B cell (primary cell): Measurements from ENCODE around the gene CSN3. TPM values are rescaled to one million over a fixed set of nuclear protein-coding genes. Genes with fewer than 3 reads are reported as not detected.
"Not testable (repeated sequence)": the region's sequence is repeated elsewhere in the genome, so short reads cannot be mapped to it uniquely, and the experiment has no call there.

Experiments
- ATAC-seq: fragments of 200-7000 bp; cut with Tn5 transposase; one replicate; pipeline ENCODE4 v1.10.0; 2021; ENCODE audit warnings: low read depth, mild to moderate bottlenecking, moderate number of reproducible peaks, moderate library complexity
- CTCF ChIA-PET: fragments of 350-600 bp; sonication (Branson Sonifier 250); formaldehyde crosslinking; loops from one replicate; lab custom pipeline; 2021; ENCODE audit warnings: antibody characterized with exemption, inconsistent platforms; lab: Charles Lee
- POLR2A ChIA-PET: fragments of 350-600 bp; sonication (Branson Sonifier 250); formaldehyde crosslinking; loops from one replicate; lab custom pipeline; 2021; ENCODE audit warnings: antibody characterized with exemption; lab: Charles Lee
- DNase-seq: peaks from one replicate; pipeline ENCODE4 v3.0.0; 2013
- H2AFZ ChIP-seq: 2 replicates; pipeline ENCODE4 v1.6.1; 2012; ENCODE audit warnings: mild to moderate bottlenecking, low read depth, low read length; ENCODE audit not compliant: insufficient read depth, poor library complexity, severe bottlenecking
- H3K27ac ChIP-seq, 2 donors: 1 replicate in 1 of 2; 2 replicates in 1 of 2; pipeline ENCODE4 v1.5.1; 2012 to 2013; ENCODE audit warnings: low read length in 2 of 2, mild to moderate bottlenecking in 2 of 2, moderate library complexity in 1 of 2
- H3K27me3 ChIP-seq, 4 experiments: fragments of 200-600 bp in 1 of 4; sonication (generic) in 1 of 4; replicated peaks in 1 of 4; 1 replicate in 2 of 4; 2 replicates in 2 of 4; pipeline versions ENCODE4 v1.6.1 to v1.7.0; 2013 to 2016; ENCODE audit warnings: low read length in 3 of 4, mild to moderate bottlenecking in 2 of 4, mixed read lengths in 1 of 4, moderate library complexity in 1 of 4; ENCODE audit not compliant: insufficient read depth in 4 of 4, control insufficient read depth in 3 of 4; ENCODE audit errors: control extremely low read depth in 1 of 4
- H3K36me3 ChIP-seq, 2 experiments: replicated peaks in 1 of 2; 1 replicate in 1 of 2; 2 replicates in 1 of 2; pipeline versions ENCODE4 v1.6.1 to v1.7.1; 2013; ENCODE audit warnings: low read length in 1 of 2; ENCODE audit not compliant: insufficient read depth in 2 of 2, control insufficient read depth in 1 of 2; ENCODE audit errors: control extremely low read depth in 1 of 2, extremely low read depth in 1 of 2
- H3K4me1 ChIP-seq, 2 donors: fragments of 200-600 bp in 1 of 2; sonication (generic) in 1 of 2; 1 replicate in 1 of 2; 2 replicates in 1 of 2; pipeline versions ENCODE4 v1.5.1 to v1.6.1; 2013 to 2017; ENCODE audit warnings: low read length in 2 of 2; ENCODE audit not compliant: control insufficient read depth in 2 of 2, insufficient read depth in 2 of 2
- H3K4me2 ChIP-seq: replicated peaks from 2 replicates; pipeline ENCODE3; 2012; ENCODE audit warnings: mild to moderate bottlenecking, low read depth, low read length; ENCODE audit not compliant: poor library complexity, severe bottlenecking
- H3K4me3 ChIP-seq, 5 experiments: fragments of 200-600 bp in 1 of 5; sonication (generic) in 1 of 5; 1 replicate in 3 of 5; 2 replicates in 2 of 5; pipeline versions ENCODE4 v1.5.1 to v1.7.0; 2011 to 2016; ENCODE audit warnings: low read length in 4 of 5, mild to moderate bottlenecking in 4 of 5, low read depth in 2 of 5, control low read depth in 1 of 5, moderate library complexity in 1 of 5; ENCODE audit not compliant: insufficient read depth in 1 of 5; ENCODE audit errors: control extremely low read depth in 1 of 5, extremely low read depth in 1 of 5
- H3K79me2 ChIP-seq: fragments of 200-600 bp; sonication (generic); one replicate; pipeline ENCODE4 v1.6.0; 2016; ENCODE audit warnings: low read length; ENCODE audit not compliant: control insufficient read depth, insufficient read depth
- H3K9ac ChIP-seq: fragments of 200-600 bp; sonication (generic); 2 replicates; pipeline ENCODE4 v1.6.1; 2017; ENCODE audit warnings: mild to moderate bottlenecking, low read length, moderate library complexity
- H3K9me3 ChIP-seq, 3 donors: one replicate each; pipeline versions ENCODE4 v1.6.1 to v1.7.1; 2013; ENCODE audit warnings: low read length in 2 of 3; ENCODE audit not compliant: control insufficient read depth in 2 of 3, insufficient read depth in 1 of 3; ENCODE audit errors: control extremely low read depth in 1 of 3
- H4K20me1 ChIP-seq: 2 replicates; pipeline ENCODE4 v1.6.0; 2012; ENCODE audit warnings: mild to moderate bottlenecking, low read length; ENCODE audit not compliant: insufficient read depth, control insufficient read depth, poor library complexity, severe bottlenecking
- H3K27ac Mint-ChIP-seq: one replicate; pipeline ENCODE4 v1.8.0; 2021; ENCODE audit warnings: mixed read lengths
- H3K27me3 Mint-ChIP-seq: one replicate; pipeline ENCODE4 v1.8.0; 2021; ENCODE audit warnings: mixed read lengths
- H3K4me1 Mint-ChIP-seq: one replicate; pipeline ENCODE4 v1.8.0; 2021; ENCODE audit warnings: mixed read lengths
- H3K4me3 Mint-ChIP-seq: one replicate; pipeline ENCODE4 v1.8.0; 2021; ENCODE audit warnings: mixed read lengths
- H3K9me3 Mint-ChIP-seq: one replicate; pipeline ENCODE4 v1.8.0; 2022; ENCODE audit warnings: mixed read lengths; ENCODE audit not compliant: insufficient read depth
- EZH2 ChIP-seq: IDR thresholded peaks from 2 replicates; pipeline ENCODE4 v1.6.1; 2012; ENCODE audit warnings: borderline replicate concordance, low read depth, mild to moderate bottlenecking, moderate library complexity, low read length; ENCODE audit not compliant: insufficient read depth, poor library complexity, severe bottlenecking
- WGBS: methylation state at CpG from one replicate; pipeline ENCODE4 v1.1.5; 2013; ENCODE audit warnings: missing lambda C conversion rate; ENCODE audit not compliant: insufficient coverage; 5-methylcytosine and 5-hydroxymethylcytosine counted together
- intact Hi-C: fragments of 100-400 bp; cut with micrococcal nuclease; formaldehyde crosslinking; loops from one replicate; pipeline ENCODE4 v1.10.0; 2022
- polyA minus RNA-seq: library from RNA; depleted of rRNA, polyadenylated mRNA; stranded (reverse); fragments of >200 nt; gene quantifications from 2 replicates; pipeline ENCODE4 v1.2.3, GENCODE V29; 2012
- polyA plus RNA-seq: library from polyadenylated mRNA; depleted of rRNA; stranded (reverse); fragments of >200 nt; gene quantifications from 2 replicates; pipeline ENCODE4 v1.2.3, GENCODE V29; 2012
- total RNA-seq, 2 donors: library from RNA; stranded (reverse); fragments of 120-200 nt in 1 of 2; gene quantifications; 1 replicate in 1 of 2; 2 replicates in 1 of 2; pipeline versions ENCODE4 v1.2.3 to v1.2.4, GENCODE V29; 2013 to 2022
- TF ChIP-seq, protein P1 (sequence below): fragments of 200-600 bp; IDR thresholded peaks from one replicate; pipeline ENCODE4 v1.8.0; 2022; ENCODE audit warnings: antibody characterized with exemption, mild to moderate bottlenecking

CSN3 gene, protein sequence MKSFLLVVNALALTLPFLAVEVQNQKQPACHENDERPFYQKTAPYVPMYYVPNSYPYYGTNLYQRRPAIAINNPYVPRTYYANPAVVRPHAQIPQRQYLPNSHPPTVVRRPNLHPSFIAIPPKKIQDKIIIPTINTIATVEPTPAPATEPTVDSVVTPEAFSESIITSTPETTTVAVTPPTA
- not detected in 2 replicates for total RNA-seq
- not detected for total RNA-seq (2013)
- not detected in 2 replicates for polyA plus RNA-seq
- polyA minus RNA-seq: not detected in 2 replicates

DNA sequence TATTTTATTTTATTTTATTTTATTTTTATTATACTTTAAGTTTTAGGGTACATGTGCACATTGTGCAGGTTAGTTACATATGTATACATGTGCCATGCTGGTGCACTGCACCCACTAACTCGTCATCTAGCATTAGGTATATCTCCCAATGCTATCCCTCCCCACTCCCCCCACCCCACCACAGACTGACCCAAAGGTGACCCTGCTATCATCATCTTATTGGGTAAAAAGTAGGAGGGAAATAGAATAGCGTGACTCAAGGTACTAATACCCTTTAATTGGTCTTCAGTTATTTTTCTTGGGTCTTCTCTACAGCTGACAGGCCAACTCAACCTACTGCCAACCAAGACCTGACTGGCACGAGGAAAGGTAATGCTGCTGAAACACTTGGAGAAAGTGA lies at the start of gene CSN3:
Gene CSN3 (plus strand): TSS at position 301 of the 400 bp plus-strand sequence. CDS start 2,223 bp downstream, outside the sequence.
- H3K4me3 ChIP-seq, H3K4me3 Mint-ChIP-seq, H3K9ac ChIP-seq, H2AFZ ChIP-seq, H3K4me1 Mint-ChIP-seq, H3K4me1 ChIP-seq, DNase-seq, H3K9me3 Mint-ChIP-seq, H4K20me1 ChIP-seq, H3K27me3 Mint-ChIP-seq, H3K36me3 ChIP-seq, intact Hi-C loops, H3K4me2 ChIP-seq, H3K27ac Mint-ChIP-seq, H3K27ac ChIP-seq, POLR2A ChIA-PET, ATAC-seq, H3K27me3 ChIP-seq, H3K9me3 ChIP-seq, H3K79me2 ChIP-seq, CTCF ChIA-PET: not testable (repeated sequence)
- no CpG with 5 or more reads among the region's 3 CpGs for WGBS

DNA sequence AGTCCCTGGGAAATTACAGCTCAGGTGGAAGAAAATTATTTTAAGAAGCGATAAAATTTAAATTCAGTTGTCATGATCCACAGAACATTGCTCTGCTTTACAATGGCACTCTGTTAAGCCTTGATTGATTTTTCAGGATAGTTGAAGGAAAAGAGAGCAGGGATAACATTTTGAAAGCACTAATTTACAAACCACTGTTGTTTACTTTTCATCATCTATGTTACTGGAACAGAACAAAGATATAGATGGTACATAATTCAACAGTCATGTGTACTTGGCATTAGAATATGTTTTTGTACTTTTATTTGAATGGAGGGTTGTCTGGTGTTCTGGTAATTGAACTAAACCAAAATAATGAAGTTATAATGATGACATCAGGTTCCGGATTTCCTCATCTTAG lies 49.5 kb upstream of the CSN3 start:
- Histone ChIP-seq H3K4me1 (no peaks in the 10 kb centered on the region), H3K27me3 (no peaks in the 10 kb centered on the region), H3K27ac (no peak overlapping the region), H3K4me2 (no peak overlapping the region), H3K9ac (no peak overlapping the region), H3K79me2 (no peaks in the 10 kb centered on the region), H2AFZ (no peak overlapping the region), H4K20me1 (no peaks in the 10 kb centered on the region), H3K36me3 (no peaks in the 10 kb centered on the region), H3K9me3 (no peaks in the 10 kb centered on the region), H3K4me3 (no peak overlapping the region)
- Mint-ChIP-seq H3K27ac (no peak overlapping the region), H3K27me3 (no peaks in the 10 kb centered on the region), H3K4me3 (no peak overlapping the region), H3K9me3 (no peaks in the 10 kb centered on the region), H3K4me1 (no peaks in the 10 kb centered on the region)
- ChIA-PET CTCF (no interaction called here), POLR2A (no interaction called here)
- intact Hi-C loops: no loop called here
- WGBS: no CpG with 5 or more reads among the region's 2 CpGs
- no peak for TF ChIP-seq EZH2
- TF ChIP-seq, protein P1, sequence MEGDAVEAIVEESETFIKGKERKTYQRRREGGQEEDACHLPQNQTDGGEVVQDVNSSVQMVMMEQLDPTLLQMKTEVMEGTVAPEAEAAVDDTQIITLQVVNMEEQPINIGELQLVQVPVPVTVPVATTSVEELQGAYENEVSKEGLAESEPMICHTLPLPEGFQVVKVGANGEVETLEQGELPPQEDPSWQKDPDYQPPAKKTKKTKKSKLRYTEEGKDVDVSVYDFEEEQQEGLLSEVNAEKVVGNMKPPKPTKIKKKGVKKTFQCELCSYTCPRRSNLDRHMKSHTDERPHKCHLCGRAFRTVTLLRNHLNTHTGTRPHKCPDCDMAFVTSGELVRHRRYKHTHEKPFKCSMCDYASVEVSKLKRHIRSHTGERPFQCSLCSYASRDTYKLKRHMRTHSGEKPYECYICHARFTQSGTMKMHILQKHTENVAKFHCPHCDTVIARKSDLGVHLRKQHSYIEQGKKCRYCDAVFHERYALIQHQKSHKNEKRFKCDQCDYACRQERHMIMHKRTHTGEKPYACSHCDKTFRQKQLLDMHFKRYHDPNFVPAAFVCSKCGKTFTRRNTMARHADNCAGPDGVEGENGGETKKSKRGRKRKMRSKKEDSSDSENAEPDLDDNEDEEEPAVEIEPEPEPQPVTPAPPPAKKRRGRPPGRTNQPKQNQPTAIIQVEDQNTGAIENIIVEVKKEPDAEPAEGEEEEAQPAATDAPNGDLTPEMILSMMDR: no peak
- ATAC-seq (no peak), DNase-seq (no peak)
